NCI-H1694 treated with DMSO at 0.1 percent for 48 hours (cell line): Measurements from ENCODE around the gene CALD1.

Experiments
- DNase-seq: peaks from one replicate; lab custom pipeline; 2025; lab: John Stamatoyannopoulos, UW

The CALD1 gene

DNA sequence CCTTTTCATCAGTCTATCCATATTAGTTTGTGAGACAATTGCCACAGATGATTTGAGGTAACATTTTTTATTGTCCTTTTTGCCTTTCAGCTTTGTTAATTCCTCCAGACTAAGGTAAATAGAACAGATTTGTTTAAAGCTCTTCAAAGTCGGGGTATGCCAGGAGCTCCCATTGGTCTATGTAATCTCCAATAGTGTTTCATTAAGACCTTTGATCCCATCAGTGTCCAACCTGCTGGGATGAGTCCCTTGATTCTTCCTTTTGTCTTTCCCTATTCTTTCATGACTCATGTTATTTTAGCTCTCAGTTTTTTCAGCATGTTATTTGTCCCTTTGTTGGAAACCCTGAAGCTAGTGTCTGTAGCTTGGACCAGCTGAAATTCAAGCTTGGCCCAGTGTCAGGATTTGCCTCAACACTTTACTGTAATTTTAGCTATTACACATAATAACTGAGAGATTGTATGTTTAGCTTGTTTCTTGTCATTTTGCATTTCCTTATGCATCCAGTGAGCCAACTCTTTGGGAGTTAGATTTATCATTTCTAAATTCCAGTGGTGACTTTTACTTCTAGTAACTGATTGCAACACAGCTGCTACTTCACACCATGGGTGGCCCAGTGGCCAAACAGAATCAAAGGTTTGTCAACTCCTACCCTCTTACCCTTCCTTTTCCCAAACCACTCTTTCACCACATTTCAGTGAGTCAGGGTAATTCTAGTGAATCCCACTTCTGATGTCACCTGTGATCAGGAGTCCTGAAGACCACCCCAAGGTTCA, 222.1 kb downstream of the CALD1 start:
- no peak for DNase-seq

- no peak for DNase-seq
Measured at GRCh38 chr7:135012229-135012628, 232.8 kb downstream of the CALD1 start.
